HG02870 (cell line): ENCODE data around the gene PAX1.

Experiments
- ATAC-seq: cut with Tn5 transposase; IDR thresholded peaks from one replicate; pipeline ENCODE4 v1.9.1; 2021; ENCODE audit warnings: mild to moderate bottlenecking, moderate library complexity; ENCODE audit not compliant: unreplicated experiment

PAX1 gene

GRCh38 chr20:21705575-21706260 is at the start of gene PAX1:
Gene PAX1, plus strand, starts transcription at chr20:21705664. Its CDS starts 49 bp downstream, at chr20:21705713.
- no peak for ATAC-seq

- ATAC-seq: no peak
Observed at GRCh38 chr20:21656308-21657067, 49.0 kb upstream of the PAX1 start.

GRCh38 chr20:21661488-21662055 is 43.9 kb upstream of the PAX1 start:
- ATAC-seq: no peak

- ATAC-seq: no peak
Observed at GRCh38 chr20:21663465-21663864, 42.0 kb upstream of the PAX1 start.

- no peak for ATAC-seq
Observed at GRCh38 chr20:21665687-21666446, 39.6 kb upstream of the PAX1 start.

GRCh38 chr20:21670126-21670525 is 35.3 kb upstream of the PAX1 start:
- no peak for ATAC-seq

- no peak for ATAC-seq
Observed at GRCh38 chr20:21670981-21671380, 34.5 kb upstream of the PAX1 start.

GRCh38 chr20:21677261-21677660 is 28.2 kb upstream of the PAX1 start:
- no peak for ATAC-seq

GRCh38 chr20:21677781-21678180 is 27.7 kb upstream of the PAX1 start:
- no peak for ATAC-seq

- ATAC-seq: no peak
Observed at GRCh38 chr20:21681234-21681921, 24.1 kb upstream of the PAX1 start.

GRCh38 chr20:21681922-21682318 is 23.5 kb upstream of the PAX1 start:
- no peak for ATAC-seq

GRCh38 chr20:21682521-21682954 is 22.9 kb upstream of the PAX1 start:
- no peak for ATAC-seq

- no peak for ATAC-seq
Observed at GRCh38 chr20:21684671-21685070, 20.8 kb upstream of the PAX1 start.

GRCh38 chr20:21685981-21686380 is 19.5 kb upstream of the PAX1 start:
- ATAC-seq: no peak

GRCh38 chr20:21693322-21693721 is 12.1 kb upstream of the PAX1 start:
- ATAC-seq: no peak

GRCh38 chr20:21698494-21699215 is 6.8 kb upstream of the PAX1 start:
- ATAC-seq: no peak

GRCh38 chr20:21699216-21699508 is 6.3 kb upstream of the PAX1 start:
- no peak for ATAC-seq

- no peak for ATAC-seq
Observed at GRCh38 chr20:21701171-21701876, 4.1 kb upstream of the PAX1 start.

GRCh38 chr20:21702016-21702415 is 3.4 kb upstream of the PAX1 start:
- no peak for ATAC-seq
